Measurements from ENCODE around the gene C7orf25.
A peak's percentile ranks its signal among the peaks of the same experiment; 100 is the strongest.

C7orf25 gene

GRCh38 chr7:42935861-42936260 is 24.0 kb upstream of the C7orf25 start:
- Mint-ChIP-seq H3K9me3 (no peaks in the 10 kb centered on the region), H3K27ac (no peak overlapping the region), H3K27me3 (peaks cover 4% of the 10 kb centered on the region), H3K4me3 (no peak overlapping the region), H3K4me1 (peaks cover 57% of the 10 kb centered on the region), H3K36me3 (ENCODE audit: low read depth) (peaks cover 54% of the 10 kb centered on the region)
- ATAC-seq (no peak), DNase-seq (no peak)

GRCh38 chr7:42934291-42934690 is 22.4 kb upstream of the C7orf25 start:
- Mint-ChIP-seq H3K4me3 (peak overlapping the region; percentile 99), H3K27ac (peak overlapping the region; percentile 75), H3K4me1 (peaks cover 59% of the 10 kb centered on the region), H3K36me3 (ENCODE audit: low read depth) (peaks cover 64% of the 10 kb centered on the region), H3K9me3 (no peaks in the 10 kb centered on the region), H3K27me3 (peaks cover 4% of the 10 kb centered on the region)
- ATAC-seq (no peak), DNase-seq (no peak)

- no peak for DNase-seq
- H3K36me3 Mint-ChIP-seq (ENCODE audit: low read depth): peaks cover 64% of the 10 kb centered on the region
Measured at GRCh38 chr7:42932811-42933591, 21.1 kb upstream of the C7orf25 start.

DNA sequence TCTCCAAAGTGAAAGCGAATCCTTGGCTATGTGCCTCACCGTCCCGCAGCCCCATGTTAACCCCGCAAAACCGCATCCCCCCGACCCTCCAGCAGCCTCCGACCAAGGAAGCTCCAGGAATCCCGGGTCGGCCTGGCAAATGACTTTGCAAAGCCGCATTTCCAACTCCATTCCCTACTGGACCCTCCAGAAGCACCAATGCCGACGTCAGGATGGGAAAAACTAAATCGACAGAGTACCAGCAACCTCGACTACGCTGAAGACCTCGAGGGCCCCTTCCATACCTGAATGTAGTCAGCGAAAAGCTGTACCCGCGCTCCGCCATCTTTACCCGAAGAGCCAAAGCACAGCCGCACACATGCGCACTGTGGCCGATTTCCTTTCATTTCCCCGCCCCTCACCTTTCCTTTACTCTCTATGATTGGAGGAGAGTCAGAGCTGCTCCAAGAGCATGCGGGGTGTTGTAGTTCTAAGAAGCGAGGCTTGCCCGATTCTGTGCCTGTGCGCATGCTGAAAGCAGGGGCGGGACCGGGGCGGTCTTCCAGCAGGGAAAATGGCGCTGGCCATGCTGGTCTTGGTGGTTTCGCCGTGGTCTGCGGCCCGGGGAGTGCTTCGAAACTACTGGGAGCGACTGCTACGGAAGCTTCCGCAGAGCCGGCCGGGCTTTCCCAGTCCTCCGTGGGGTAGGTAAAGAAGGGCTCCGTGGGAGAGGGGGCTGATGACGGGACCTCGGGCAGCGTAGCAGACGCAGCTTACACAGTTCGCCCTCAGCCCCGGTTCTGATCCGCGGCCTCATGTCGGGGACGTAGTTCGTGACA is 20.2 kb upstream of the C7orf25 start, which contains the start of the genes MRPL32 and PSMA2:
MRPL32 (plus strand) TSS at position 543 of the 818 bp plus-strand sequence; CDS start at position 554, 11 bp downstream.
PSMA2 (minus strand) TSS at position 341 of the 818 bp plus-strand sequence; CDS start at position 325, 16 bp downstream.
- ATAC-seq (peak; percentile 99), DNase-seq (peak; percentile 90)
- Mint-ChIP-seq H3K9me3 (no peaks in the 10 kb centered on the region), H3K27ac (peak within 1 kb of the TSS; percentile 99), H3K4me1 (peaks cover 72% of the 10 kb centered on the region), H3K27me3 (peaks cover 4% of the 10 kb centered on the region), H3K4me3 (peak within 1 kb of the TSS; percentile 99), H3K36me3 (ENCODE audit: low read depth) (peaks cover 64% of the 10 kb centered on the region)

More at GRCh38 chr7:42932811-42933591, 21.1 kb upstream of the C7orf25 start:
- Mint-ChIP-seq H3K4me1 (peaks cover 69% of the 10 kb centered on the region), H3K27ac (peak overlapping the region; percentile 99), H3K9me3 (no peaks in the 10 kb centered on the region), H3K27me3 (peaks cover 4% of the 10 kb centered on the region), H3K4me3 (peak overlapping the region; percentile 99)
- no peak for ATAC-seq

GRCh38 chr7:42931447-42931833 is 19.6 kb upstream of the C7orf25 start:
- DNase-seq (no peak), ATAC-seq (no peak)
- peaks cover 4% of the 10 kb centered on the region for H3K27me3 Mint-ChIP-seq
- H3K9me3 Mint-ChIP-seq: no peaks in the 10 kb centered on the region
- H3K36me3 Mint-ChIP-seq (ENCODE audit: low read depth): peaks cover 67% of the 10 kb centered on the region
- peaks cover 76% of the 10 kb centered on the region for H3K4me1 Mint-ChIP-seq
- H3K27ac Mint-ChIP-seq: peak overlapping the region; percentile 99
- peak overlapping the region; percentile 99 for H3K4me3 Mint-ChIP-seq

DNA sequence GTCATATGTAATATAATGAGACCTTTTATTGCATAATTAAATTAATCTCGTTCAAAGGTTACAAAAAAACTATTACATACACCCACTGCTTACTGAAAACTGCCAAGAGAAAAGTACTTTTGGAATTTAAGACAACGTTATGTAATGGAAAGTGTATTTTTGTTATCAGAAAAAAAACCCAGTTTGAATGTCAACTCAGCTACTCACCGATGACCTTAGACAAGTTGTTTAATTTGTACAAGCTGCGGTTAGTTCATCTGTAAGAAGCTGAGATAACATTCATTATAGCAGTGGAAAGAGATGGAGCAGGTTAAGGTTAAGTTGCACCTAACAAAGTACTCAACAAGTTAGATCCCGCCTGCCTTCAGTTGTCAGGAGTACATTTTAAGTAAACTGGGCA is 19.0 kb upstream of the C7orf25 start:
- DNase-seq: no peak
- peaks cover 4% of the 10 kb centered on the region for H3K27me3 Mint-ChIP-seq
- H3K4me3 Mint-ChIP-seq: peak overlapping the region; percentile 99
- peaks cover 75% of the 10 kb centered on the region for H3K4me1 Mint-ChIP-seq
- H3K9me3 Mint-ChIP-seq: no peaks in the 10 kb centered on the region
- H3K27ac Mint-ChIP-seq: peak overlapping the region; percentile 99
- H3K36me3 Mint-ChIP-seq (ENCODE audit: low read depth): peaks cover 67% of the 10 kb centered on the region
- ATAC-seq: peak; percentile 46

DNA sequence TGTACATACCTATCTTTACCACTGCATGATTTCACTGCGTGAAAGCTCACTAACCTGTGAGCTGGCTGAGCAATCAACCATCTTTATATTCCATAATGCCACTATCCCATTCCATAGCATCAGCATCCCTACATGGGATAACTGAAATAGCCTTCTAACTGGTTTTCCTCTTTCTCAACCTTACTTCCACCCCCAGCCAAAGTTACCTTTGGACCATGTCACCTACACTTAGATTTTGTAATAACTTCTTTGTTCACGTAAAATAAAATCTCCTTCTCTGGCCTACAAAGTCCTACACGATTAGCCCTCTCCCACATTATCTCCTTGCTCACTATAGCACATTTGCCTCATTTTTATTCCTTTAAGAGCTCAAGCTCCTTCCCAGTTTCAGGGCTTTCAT is 17.6 kb upstream of the C7orf25 start:
- Mint-ChIP-seq H3K4me3 (peak overlapping the region; percentile 99), H3K27me3 (peaks cover 4% of the 10 kb centered on the region), H3K4me1 (peaks cover 76% of the 10 kb centered on the region), H3K36me3 (ENCODE audit: low read depth) (peaks cover 72% of the 10 kb centered on the region), H3K9me3 (no peaks in the 10 kb centered on the region), H3K27ac (peak overlapping the region; percentile 99)
- DNase-seq (no peak), ATAC-seq (no peak)

GRCh38 chr7:42928754-42929153 is 16.9 kb upstream of the C7orf25 start:
- DNase-seq (no peak), ATAC-seq (no peak)
- Mint-ChIP-seq H3K9me3 (no peaks in the 10 kb centered on the region), H3K27me3 (peaks cover 4% of the 10 kb centered on the region), H3K36me3 (ENCODE audit: low read depth) (peaks cover 73% of the 10 kb centered on the region), H3K4me3 (peak overlapping the region; percentile 99), H3K27ac (peak overlapping the region; percentile 53), H3K4me1 (peaks cover 73% of the 10 kb centered on the region)

DNA sequence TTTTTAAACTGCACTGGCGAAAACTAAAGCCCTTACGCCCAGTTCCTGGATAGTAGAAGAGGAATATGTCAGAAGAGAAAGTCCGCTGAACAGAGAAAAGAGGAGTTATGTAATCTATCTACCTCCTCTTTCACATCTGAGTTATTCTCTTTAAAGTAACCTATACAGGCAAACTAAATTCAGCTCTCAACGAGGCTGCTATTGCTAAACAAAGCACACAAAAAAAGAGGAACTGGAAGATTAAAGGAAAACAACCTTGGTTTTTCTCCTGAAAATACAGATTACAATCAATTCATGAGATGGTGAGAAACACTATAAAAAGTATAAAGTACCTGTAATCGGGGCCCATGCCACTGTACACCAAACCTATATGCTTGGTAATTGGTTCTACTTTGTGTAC is 14.3 kb upstream of the C7orf25 start:
- Mint-ChIP-seq H3K27me3 (no peaks in the 10 kb centered on the region), H3K4me3 (no peak overlapping the region), H3K9me3 (no peaks in the 10 kb centered on the region), H3K36me3 (ENCODE audit: low read depth) (peaks cover 80% of the 10 kb centered on the region), H3K4me1 (peaks cover 65% of the 10 kb centered on the region), H3K27ac (no peak overlapping the region)
- no peak for DNase-seq
- no peak for ATAC-seq

- no peak overlapping the region for H3K4me3 Mint-ChIP-seq
- DNase-seq: no peak
- peak overlapping the region; percentile 10 for H3K27ac Mint-ChIP-seq
- peaks cover 83% of the 10 kb centered on the region for H3K36me3 Mint-ChIP-seq (ENCODE audit: low read depth)
- ATAC-seq: no peak
- no peaks in the 10 kb centered on the region for H3K9me3 Mint-ChIP-seq
- H3K27me3 Mint-ChIP-seq: no peaks in the 10 kb centered on the region
- peaks cover 62% of the 10 kb centered on the region for H3K4me1 Mint-ChIP-seq
Measured at GRCh38 chr7:42925630-42926029, 13.8 kb upstream of the C7orf25 start.

- Mint-ChIP-seq H3K27me3 (no peaks in the 10 kb centered on the region), H3K27ac (peak overlapping the region; percentile 19), H3K9me3 (no peaks in the 10 kb centered on the region), H3K4me3 (no peak overlapping the region), H3K4me1 (peaks cover 50% of the 10 kb centered on the region), H3K36me3 (ENCODE audit: low read depth) (peaks cover 84% of the 10 kb centered on the region)
- ATAC-seq (no peak), DNase-seq (no peak)
Measured at GRCh38 chr7:42924223-42924838, 12.5 kb upstream of the C7orf25 start.

DNA sequence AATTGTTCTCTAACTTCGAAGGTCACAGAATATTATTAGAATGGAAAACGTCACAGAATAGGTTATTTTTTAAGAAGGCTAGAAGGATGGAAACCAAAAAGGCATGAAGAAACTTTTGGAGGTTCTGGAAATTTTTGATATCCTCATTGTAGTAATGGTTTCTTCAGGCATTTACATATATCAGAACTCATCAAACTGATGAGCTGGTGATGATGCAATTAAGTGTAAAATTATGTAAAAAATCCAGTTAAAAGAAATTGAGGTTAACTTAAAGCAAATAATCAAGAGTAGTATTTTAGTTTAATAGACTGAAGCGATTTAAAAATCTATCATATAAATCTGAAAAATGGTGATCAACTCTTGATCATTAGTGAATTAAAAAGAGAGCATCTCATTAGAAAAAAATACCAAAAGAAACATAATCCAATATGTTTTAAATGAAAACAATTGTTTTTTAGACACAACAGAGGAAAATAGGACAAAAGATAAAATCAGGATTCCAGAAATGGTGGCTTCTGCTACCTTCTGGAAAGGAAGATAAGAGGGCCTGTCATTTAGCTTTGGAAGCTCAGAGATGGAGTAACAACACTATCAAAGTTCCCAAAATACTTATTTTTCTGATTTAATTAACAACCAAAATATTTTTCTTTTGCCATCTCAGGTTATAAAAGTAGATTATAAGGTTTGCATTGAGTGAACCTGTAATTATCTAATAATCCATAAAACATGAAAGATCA is 10.3 kb upstream of the C7orf25 start:
- DNase-seq (no peak), ATAC-seq (no peak)
- Mint-ChIP-seq H3K36me3 (ENCODE audit: low read depth) (peaks cover 80% of the 10 kb centered on the region), H3K4me3 (no peak overlapping the region), H3K9me3 (no peaks in the 10 kb centered on the region), H3K27ac (no peak overlapping the region), H3K4me1 (peaks cover 28% of the 10 kb centered on the region), H3K27me3 (no peaks in the 10 kb centered on the region)

DNA sequence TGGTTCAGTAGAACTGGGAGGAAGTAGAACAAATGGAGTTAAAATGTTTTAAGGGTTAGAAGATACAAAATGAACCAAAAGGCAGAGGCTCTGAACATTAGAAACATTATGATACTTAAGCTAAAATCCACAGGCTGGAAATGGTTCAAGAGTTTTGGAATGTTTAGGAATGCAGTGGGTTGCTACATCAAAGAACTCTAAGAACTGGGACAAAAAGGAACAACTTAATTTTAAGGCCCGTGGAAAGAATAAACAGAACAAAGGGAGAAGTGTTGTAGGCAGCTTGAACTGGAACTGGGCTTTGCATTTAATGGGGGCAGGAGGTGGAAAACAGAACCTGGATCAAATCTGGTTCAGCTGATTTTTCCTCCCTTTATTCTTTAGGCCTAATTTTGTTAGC is 3.5 kb upstream of the C7orf25 start:
- no peak overlapping the region for H3K4me3 Mint-ChIP-seq
- peaks cover 54% of the 10 kb centered on the region for H3K4me1 Mint-ChIP-seq
- DNase-seq (no peak), ATAC-seq (no peak)
- H3K27ac Mint-ChIP-seq: peak overlapping the region; percentile 11
- H3K9me3 Mint-ChIP-seq: no peaks in the 10 kb centered on the region
- H3K36me3 Mint-ChIP-seq (ENCODE audit: low read depth): peaks cover 60% of the 10 kb centered on the region
- no peaks in the 10 kb centered on the region for H3K27me3 Mint-ChIP-seq

All from activated naive CD8-positive, alpha-beta T cell treated with anti-CD3 and anti-CD28 coated beads, Interleukin-2, amount 50 U/mL, for 24 hours (primary cell).